Natural killer cell (primary cell): ENCODE results near the gene CAPN5. TPM values are rescaled to one million over a fixed set of nuclear protein-coding genes. Genes with fewer than 3 reads are reported as not detected.

ENCODE experiments used
- ATAC-seq, 3 donors: fragments of 150-1000 bp in 2 of 3; fragments of 200-7000 bp in 1 of 3; cut with Tn5 transposase; 1 replicate in 1 of 3; 2 replicates in 2 of 3; pipeline ENCODE4 v1.10.0; 2021; ENCODE audit warnings: mild to moderate bottlenecking in 2 of 3, moderate library complexity in 2 of 3
- DNase-seq, 2 donors: peaks; one replicate each; pipeline versions ENCODE4 v3.0.0 to v3.0.0-alpha.2; 2013 to 2021; ENCODE audit warnings: mixed read lengths in 1 of 2
- H3K27ac ChIP-seq: one replicate; pipeline ENCODE4 v1.5.1; 2013; ENCODE audit warnings: mild to moderate bottlenecking, low read length
- H3K27me3 ChIP-seq: one replicate; pipeline ENCODE4 v1.6.1; 2013; ENCODE audit warnings: low read length; ENCODE audit not compliant: control insufficient read depth, insufficient read depth
- H3K36me3 ChIP-seq: one replicate; pipeline ENCODE4 v1.6.1; 2013; ENCODE audit warnings: low read length; ENCODE audit not compliant: control insufficient read depth, insufficient read depth
- H3K4me1 ChIP-seq: one replicate; pipeline ENCODE4 v1.6.1; 2013; ENCODE audit warnings: low read length; ENCODE audit not compliant: control insufficient read depth, insufficient read depth
- H3K4me3 ChIP-seq: one replicate; pipeline ENCODE4 v1.5.1; 2013; ENCODE audit warnings: low read length
- H3K9me3 ChIP-seq: one replicate; pipeline ENCODE4 v1.6.1; 2013; ENCODE audit warnings: low read length; ENCODE audit not compliant: control insufficient read depth, insufficient read depth
- H3K27ac Mint-ChIP-seq, 2 donors: one replicate each; pipeline ENCODE4 v1.8.0; 2022; ENCODE audit warnings: mild to moderate bottlenecking in 2 of 2, mixed read lengths in 2 of 2, moderate library complexity in 1 of 2
- H3K27me3 Mint-ChIP-seq, 2 donors: one replicate each; pipeline ENCODE4 v1.8.0; 2022; ENCODE audit warnings: low read depth in 2 of 2, mixed read lengths in 2 of 2
- H3K36me3 Mint-ChIP-seq: one replicate; pipeline ENCODE4 v1.8.0; 2022; ENCODE audit warnings: mixed read lengths
- H3K4me1 Mint-ChIP-seq, 2 donors: one replicate each; pipeline ENCODE4 v1.8.0; 2022; ENCODE audit warnings: mixed read lengths in 2 of 2
- H3K4me3 Mint-ChIP-seq: one replicate; pipeline ENCODE4 v1.8.0; 2022; ENCODE audit warnings: mild to moderate bottlenecking, moderate library complexity, mixed read lengths
- H3K9me3 Mint-ChIP-seq, 2 donors: one replicate each; pipeline ENCODE4 v1.8.0; 2022; ENCODE audit warnings: mixed read lengths in 2 of 2
- CTCF ChIP-seq: fragments of 200-600 bp; IDR thresholded peaks from one replicate; pipeline ENCODE4 v1.8.0; 2022; ENCODE audit warnings: antibody characterized with exemption
- WGBS: methylation state at CpG from one replicate; pipeline ENCODE4 v1.1.7; 2013; ENCODE audit warnings: missing lambda C conversion rate; ENCODE audit not compliant: insufficient coverage; 5-methylcytosine and 5-hydroxymethylcytosine counted together
- intact Hi-C: fragments of 100-400 bp; cut with micrococcal nuclease; formaldehyde crosslinking; loops from one replicate; pipeline ENCODE4 v1.14.2; 2022
- total RNA-seq, 4 donors: library from RNA; stranded (reverse); fragments of 120-200 nt in 1 of 4; gene quantifications; one replicate each; pipeline versions ENCODE4 v1.2.3 to v1.2.4, GENCODE V29; 2013 to 2022

Gene CAPN5
- total RNA-seq, 3 donors from 2014 or later (not counting 1 experiment from before 2014, with no cell fraction given) = 32.3 to 34.5 (median 34.3) TPM

DNA sequence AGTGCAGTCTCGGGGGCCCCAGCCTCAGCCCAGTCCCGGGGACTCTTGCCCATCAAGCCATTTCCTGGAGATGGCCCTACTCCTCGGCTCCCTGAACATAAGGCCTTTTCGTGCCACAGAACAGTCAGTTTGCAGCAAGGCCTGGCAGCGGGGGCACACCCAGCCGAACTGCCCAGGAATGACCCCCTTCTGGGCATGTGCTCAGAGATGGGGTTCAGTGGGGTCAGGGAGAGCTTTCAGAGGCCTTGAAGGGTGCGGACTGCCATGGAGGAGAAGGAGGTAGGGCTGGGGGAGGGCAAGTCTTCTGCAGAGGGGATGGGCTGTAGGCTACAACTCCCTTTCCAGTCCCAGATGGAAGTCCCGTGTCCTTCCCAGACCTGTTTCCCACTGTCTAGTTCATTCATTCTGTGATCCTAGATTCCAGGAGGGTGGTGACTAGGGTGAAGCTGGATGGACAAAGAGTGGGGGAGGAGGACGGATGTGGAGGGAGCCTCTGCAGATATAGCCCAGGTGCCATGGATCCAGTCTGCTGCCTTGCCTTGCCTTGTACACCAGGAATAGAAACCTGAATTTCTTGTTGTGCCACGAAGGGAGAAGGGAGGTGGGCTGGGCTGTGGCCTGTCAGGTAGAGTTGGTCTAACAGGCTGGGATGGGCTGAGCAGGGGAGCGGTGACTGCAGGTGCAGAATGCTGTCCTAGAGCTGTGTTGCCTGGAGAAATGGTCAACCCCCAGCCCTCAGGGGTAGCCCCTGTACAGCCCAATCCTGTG is 21.6 kb downstream of the CAPN5 start:
- Mint-ChIP-seq H3K4me1 (peaks cover 5 to 13% of the 10 kb centered on the region in 2 donors), H3K4me3 (no peak overlapping the region), H3K9me3 (no peaks in the 10 kb centered on the region), H3K27ac (no peak overlapping the region), H3K36me3 (no peaks in the 10 kb centered on the region), H3K27me3 (no peaks in the 10 kb centered on the region)
- WGBS = 79% methylated on average over 11 of the region's 11 CpGs
- Histone ChIP-seq H3K4me1 (peaks cover 4% of the 10 kb centered on the region), H3K9me3 (no peaks in the 10 kb centered on the region), H3K27me3 (no peaks in the 10 kb centered on the region), H3K4me3 (no peak overlapping the region), H3K27ac (no peak overlapping the region), H3K36me3 (no peaks in the 10 kb centered on the region)
- DNase-seq = no peak
- intact Hi-C loops = no loop called here
- no peak for TF ChIP-seq CTCF
- no peak for ATAC-seq

- 91% methylated on average over 3 of the region's 3 CpGs for WGBS
- intact Hi-C loops = no loop called here
- ATAC-seq = no peak
These were observed 22.3 kb downstream of the CAPN5 start for GRCh38 chr11:77089004-77089545.

GRCh38 chr11:77090046-77090372 is 23.2 kb downstream of the CAPN5 start:
- H3K9me3 Mint-ChIP-seq = no peaks in the 10 kb centered on the region
- H3K4me3 Mint-ChIP-seq = no peak overlapping the region
- WGBS = 89% methylated on average over 4 of the region's 4 CpGs
- Histone ChIP-seq H3K27me3 (no peaks in the 10 kb centered on the region), H3K27ac (no peak overlapping the region), H3K36me3 (no peaks in the 10 kb centered on the region), H3K4me3 (no peak overlapping the region), H3K4me1 (no peaks in the 10 kb centered on the region), H3K9me3 (no peaks in the 10 kb centered on the region)
- no peaks in the 10 kb centered on the region for H3K27me3 Mint-ChIP-seq
- peaks cover 5% of the 10 kb centered on the region in 2 donors for H3K4me1 Mint-ChIP-seq
- intact Hi-C loops = loop anchor here (5.0 kb wide), 1 partner anchor 173 kb away; no protein-coding TSS in a partner anchor
- H3K36me3 Mint-ChIP-seq = no peaks in the 10 kb centered on the region
- ATAC-seq (no peak), DNase-seq (no peak)
- H3K27ac Mint-ChIP-seq = no peak overlapping the region
- TF ChIP-seq CTCF = no peak

More at GRCh38 chr11:77089004-77089545, 22.3 kb downstream of the CAPN5 start:
- Histone ChIP-seq H3K4me1 (no peaks in the 10 kb centered on the region), H3K27ac (no peak overlapping the region), H3K36me3 (no peaks in the 10 kb centered on the region), H3K9me3 (no peaks in the 10 kb centered on the region), H3K27me3 (no peaks in the 10 kb centered on the region), H3K4me3 (no peak overlapping the region)
- Mint-ChIP-seq H3K27me3 (no peaks in the 10 kb centered on the region), H3K27ac (no peak overlapping the region), H3K9me3 (no peaks in the 10 kb centered on the region), H3K36me3 (no peaks in the 10 kb centered on the region), H3K4me1 (peaks cover 5 to 9% of the 10 kb centered on the region in 2 donors), H3K4me3 (no peak overlapping the region)
- TF ChIP-seq CTCF = no peak
- no peak for DNase-seq
